ENCODE results near the gene FUT1.

DNA sequence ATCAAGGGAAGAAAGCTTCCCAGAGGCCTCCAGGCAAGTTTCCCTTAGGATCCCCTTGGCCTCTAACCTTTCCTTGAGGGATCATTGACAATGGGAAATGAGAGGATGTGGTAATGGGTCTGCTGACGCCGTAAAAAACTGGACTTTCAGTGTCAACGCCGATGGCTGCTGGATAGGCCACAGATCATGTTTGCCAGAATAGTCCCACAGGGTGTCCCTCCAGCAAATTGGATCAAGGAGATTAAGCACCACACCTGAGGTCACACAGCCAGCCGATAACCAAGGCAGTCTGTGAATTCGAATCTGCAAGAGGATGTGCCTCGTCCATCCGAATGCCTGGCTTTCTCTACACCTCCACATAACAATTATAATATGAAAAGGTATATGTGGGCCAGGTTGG lies 40.8 kb upstream of the FUT1 start:
- TF ChIP-seq, protein P1, sequence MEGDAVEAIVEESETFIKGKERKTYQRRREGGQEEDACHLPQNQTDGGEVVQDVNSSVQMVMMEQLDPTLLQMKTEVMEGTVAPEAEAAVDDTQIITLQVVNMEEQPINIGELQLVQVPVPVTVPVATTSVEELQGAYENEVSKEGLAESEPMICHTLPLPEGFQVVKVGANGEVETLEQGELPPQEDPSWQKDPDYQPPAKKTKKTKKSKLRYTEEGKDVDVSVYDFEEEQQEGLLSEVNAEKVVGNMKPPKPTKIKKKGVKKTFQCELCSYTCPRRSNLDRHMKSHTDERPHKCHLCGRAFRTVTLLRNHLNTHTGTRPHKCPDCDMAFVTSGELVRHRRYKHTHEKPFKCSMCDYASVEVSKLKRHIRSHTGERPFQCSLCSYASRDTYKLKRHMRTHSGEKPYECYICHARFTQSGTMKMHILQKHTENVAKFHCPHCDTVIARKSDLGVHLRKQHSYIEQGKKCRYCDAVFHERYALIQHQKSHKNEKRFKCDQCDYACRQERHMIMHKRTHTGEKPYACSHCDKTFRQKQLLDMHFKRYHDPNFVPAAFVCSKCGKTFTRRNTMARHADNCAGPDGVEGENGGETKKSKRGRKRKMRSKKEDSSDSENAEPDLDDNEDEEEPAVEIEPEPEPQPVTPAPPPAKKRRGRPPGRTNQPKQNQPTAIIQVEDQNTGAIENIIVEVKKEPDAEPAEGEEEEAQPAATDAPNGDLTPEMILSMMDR (IDR thresholded peaks at IDR 0.05): no peak
- no peak for TF ChIP-seq POLR2AphosphoS5 (IDR thresholded peaks at IDR 0.05)
